ENCODE measurements around the gene CHRNG.

The CHRNG gene

DNA sequence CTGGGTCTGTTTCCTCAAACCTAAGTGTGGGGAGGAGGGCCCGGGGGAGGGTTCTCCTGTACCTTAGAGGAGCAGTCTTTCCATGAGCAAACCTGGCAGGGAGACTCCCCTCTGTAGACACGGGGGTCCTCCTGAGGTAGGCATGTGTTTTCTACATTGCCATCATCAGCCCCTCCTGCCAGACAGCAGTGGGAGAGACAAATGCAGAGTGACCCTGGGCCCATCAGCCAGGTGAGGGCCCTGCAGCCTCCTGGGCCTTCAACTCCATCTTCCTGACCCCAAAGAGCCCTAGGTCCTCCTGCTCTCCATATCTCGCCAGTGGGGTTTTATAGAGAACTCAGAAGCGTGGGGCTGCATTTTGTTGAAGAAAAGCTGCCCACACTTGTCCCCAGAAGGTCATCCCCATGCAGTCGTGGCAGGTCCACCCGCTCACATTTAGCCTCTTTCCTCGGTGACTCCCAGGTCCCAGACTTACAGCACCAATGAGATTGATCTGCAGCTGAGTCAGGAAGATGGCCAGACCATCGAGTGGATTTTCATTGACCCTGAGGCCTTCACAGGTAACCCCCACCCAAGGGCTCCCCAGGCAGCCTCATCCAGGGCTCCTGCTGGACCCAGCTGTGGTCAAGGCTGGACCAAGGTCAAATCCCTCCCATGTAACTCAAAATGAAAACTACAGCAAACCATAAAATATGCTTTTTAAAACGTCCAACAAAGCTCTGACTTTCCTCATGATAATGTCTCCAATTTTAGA lies 2.6 kb downstream of the CHRNG start:
- no peaks in the 10 kb centered on the region for H3K4me1 ChIP-seq (ENCODE audit: low read length)
- no peak overlapping the region for H3K4me3 ChIP-seq (ENCODE audit: low read length)
- H3K36me3 ChIP-seq (replicated peaks; ENCODE audit: low read depth, low read length), result peaks cover 5% of the 10 kb centered on the region
- no peaks in the 10 kb centered on the region for H4K20me1 ChIP-seq (ENCODE audit: insufficient read depth, low read length)
- no peak overlapping the region for H2AFZ ChIP-seq (ENCODE audit: low read depth, low read length)
- H3K9me3 ChIP-seq (ENCODE audit: insufficient read depth, low read length), result no peaks in the 10 kb centered on the region
- H3K4me2 ChIP-seq (ENCODE audit: low read length), result no peak overlapping the region
- TF ChIP-seq, protein P1, sequence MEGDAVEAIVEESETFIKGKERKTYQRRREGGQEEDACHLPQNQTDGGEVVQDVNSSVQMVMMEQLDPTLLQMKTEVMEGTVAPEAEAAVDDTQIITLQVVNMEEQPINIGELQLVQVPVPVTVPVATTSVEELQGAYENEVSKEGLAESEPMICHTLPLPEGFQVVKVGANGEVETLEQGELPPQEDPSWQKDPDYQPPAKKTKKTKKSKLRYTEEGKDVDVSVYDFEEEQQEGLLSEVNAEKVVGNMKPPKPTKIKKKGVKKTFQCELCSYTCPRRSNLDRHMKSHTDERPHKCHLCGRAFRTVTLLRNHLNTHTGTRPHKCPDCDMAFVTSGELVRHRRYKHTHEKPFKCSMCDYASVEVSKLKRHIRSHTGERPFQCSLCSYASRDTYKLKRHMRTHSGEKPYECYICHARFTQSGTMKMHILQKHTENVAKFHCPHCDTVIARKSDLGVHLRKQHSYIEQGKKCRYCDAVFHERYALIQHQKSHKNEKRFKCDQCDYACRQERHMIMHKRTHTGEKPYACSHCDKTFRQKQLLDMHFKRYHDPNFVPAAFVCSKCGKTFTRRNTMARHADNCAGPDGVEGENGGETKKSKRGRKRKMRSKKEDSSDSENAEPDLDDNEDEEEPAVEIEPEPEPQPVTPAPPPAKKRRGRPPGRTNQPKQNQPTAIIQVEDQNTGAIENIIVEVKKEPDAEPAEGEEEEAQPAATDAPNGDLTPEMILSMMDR (IDR thresholded peaks at IDR 0.05; ENCODE audit: low read depth, low read length), result no peak
- TF ChIP-seq EZH2phosphoT487 (IDR thresholded peaks at IDR 0.05; ENCODE audit: low read depth), result no peak
- 0 out of 2 replicates have a peak, but pooled peaks cover 7% of the 10 kb centered on the region for H3K79me2 ChIP-seq (ENCODE audit: low read length)
- no peak overlapping the region for H3K9ac ChIP-seq (ENCODE audit: low read length)
- H3K27ac ChIP-seq (ENCODE audit: low read length), result no peak overlapping the region
- H3K27me3 ChIP-seq (ENCODE audit: low read depth, low read length), result no peaks in the 10 kb centered on the region

DNA sequence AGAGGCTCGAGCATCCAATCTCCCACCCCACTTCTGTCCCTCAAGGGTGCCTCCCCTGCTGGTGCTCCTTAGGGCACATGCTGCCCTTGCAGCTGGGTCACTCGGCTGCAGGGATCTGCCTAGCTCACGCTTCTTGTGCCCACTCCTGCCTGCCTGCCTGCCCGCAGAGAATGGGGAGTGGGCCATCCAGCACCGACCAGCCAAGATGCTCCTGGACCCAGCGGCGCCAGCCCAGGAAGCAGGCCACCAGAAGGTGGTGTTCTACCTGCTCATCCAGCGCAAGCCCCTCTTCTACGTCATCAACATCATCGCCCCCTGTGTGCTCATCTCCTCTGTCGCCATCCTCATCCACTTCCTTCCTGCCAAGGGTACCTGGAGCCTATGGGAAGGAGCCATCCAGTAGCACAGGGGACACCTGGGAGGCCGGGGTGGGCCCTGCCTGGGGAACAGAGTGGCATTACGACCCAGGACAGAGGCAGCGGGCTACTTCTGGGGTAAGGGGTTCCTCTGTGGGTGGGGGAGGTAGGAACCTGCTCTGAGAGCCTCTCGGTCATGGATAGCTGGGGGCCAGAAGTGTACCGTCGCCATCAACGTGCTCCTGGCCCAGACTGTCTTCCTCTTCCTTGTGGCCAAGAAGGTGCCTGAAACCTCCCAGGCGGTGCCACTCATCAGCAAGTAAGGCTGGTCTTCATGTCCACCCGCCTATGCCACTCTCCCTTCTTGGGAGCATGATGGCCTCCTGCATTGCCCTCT lies 3.4 kb downstream of the CHRNG start:
- Histone ChIP-seq H3K27me3 (ENCODE audit: low read depth, low read length) (no peaks in the 10 kb centered on the region), H4K20me1 (ENCODE audit: insufficient read depth, low read length) (no peaks in the 10 kb centered on the region), H3K4me3 (ENCODE audit: low read length) (no peak overlapping the region), H3K79me2 (ENCODE audit: low read length) (peaks cover 13% of the 10 kb centered on the region; the same call in 1 of the 2 replicates), H3K4me2 (ENCODE audit: low read length) (no peak overlapping the region), H2AFZ (ENCODE audit: low read depth, low read length) (no peak overlapping the region), H3K9me3 (ENCODE audit: insufficient read depth, low read length) (no peaks in the 10 kb centered on the region), H3K4me1 (ENCODE audit: low read length) (no peaks in the 10 kb centered on the region), H3K27ac (ENCODE audit: low read length) (no peak overlapping the region), H3K9ac (ENCODE audit: low read length) (no peak overlapping the region), H3K36me3 (replicated peaks; ENCODE audit: low read depth, low read length) (peaks cover 10% of the 10 kb centered on the region)
- no peak for TF ChIP-seq EZH2phosphoT487 (IDR thresholded peaks at IDR 0.05; ENCODE audit: low read depth)
- TF ChIP-seq, protein P1 (IDR thresholded peaks at IDR 0.05; ENCODE audit: low read depth, low read length), result no peak

DNA sequence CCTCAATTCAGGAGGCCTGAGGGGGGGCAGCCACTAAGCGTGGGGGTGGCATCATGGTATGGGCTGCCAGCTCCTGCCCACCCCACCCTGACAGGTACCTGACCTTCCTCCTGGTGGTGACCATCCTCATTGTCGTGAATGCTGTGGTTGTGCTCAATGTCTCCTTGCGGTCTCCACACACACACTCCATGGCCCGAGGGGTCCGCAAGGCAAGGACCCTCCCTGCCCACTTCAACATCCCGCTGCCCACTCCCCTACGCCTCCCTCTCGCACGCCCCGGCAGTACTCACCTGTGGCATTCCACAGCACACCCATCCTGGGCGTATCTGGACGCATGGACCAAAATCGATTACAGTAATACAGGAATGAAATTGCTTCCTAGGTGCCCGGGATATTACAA lies 4.0 kb downstream of the CHRNG start:
- Histone ChIP-seq H3K27me3 (ENCODE audit: low read depth, low read length) (no peaks in the 10 kb centered on the region), H3K4me3 (ENCODE audit: low read length) (no peak overlapping the region), H3K9me3 (ENCODE audit: insufficient read depth, low read length) (no peaks in the 10 kb centered on the region), H3K4me2 (ENCODE audit: low read length) (no peak overlapping the region), H3K4me1 (ENCODE audit: low read length) (no peaks in the 10 kb centered on the region), H3K79me2 (ENCODE audit: low read length) (peaks cover 17% of the 10 kb centered on the region), H4K20me1 (ENCODE audit: insufficient read depth, low read length) (no peaks in the 10 kb centered on the region), H3K36me3 (replicated peaks; ENCODE audit: low read depth, low read length) (peaks cover 10% of the 10 kb centered on the region), H2AFZ (ENCODE audit: low read depth, low read length) (no peak overlapping the region), H3K27ac (ENCODE audit: low read length) (no peak overlapping the region), H3K9ac (ENCODE audit: low read length) (no peak overlapping the region)
- TF ChIP-seq EZH2phosphoT487 (IDR thresholded peaks at IDR 0.05; ENCODE audit: low read depth), result no peak
- TF ChIP-seq, protein P1 (IDR thresholded peaks at IDR 0.05; ENCODE audit: low read depth, low read length), result no peak

DNA sequence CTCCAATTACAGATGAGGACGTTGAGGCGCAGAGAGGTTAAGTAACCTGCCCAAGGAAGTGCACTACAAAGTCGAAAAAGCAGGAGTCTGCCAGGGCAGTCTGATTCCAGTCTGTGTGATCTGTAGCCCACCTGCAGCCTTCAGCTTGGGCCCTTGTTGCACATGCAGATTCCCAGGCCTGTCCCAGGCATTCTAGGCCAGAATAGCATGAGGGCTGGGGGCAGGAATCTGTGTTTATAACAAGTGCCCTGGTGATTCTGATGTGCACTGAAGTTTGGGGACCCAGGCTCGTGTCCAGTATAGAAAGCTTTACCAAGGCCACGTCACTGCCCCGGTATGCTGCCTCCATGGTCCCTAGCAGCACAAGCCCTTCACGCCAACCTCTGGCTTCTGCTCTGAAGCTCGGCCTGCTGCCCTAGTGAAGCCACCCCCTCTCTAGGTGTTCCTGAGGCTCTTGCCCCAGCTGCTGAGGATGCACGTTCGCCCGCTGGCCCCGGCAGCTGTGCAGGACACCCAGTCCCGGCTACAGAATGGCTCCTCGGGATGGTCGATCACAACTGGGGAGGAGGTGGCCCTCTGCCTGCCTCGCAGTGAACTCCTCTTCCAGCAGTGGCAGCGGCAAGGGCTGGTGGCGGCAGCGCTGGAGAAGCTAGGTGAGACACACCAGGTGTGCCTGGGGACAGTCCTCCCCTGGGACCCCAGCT lies 4.6 kb downstream of the CHRNG start:
- no peaks in the 10 kb centered on the region for H3K9me3 ChIP-seq (ENCODE audit: insufficient read depth, low read length)
- no peak for TF ChIP-seq EZH2phosphoT487 (IDR thresholded peaks at IDR 0.05; ENCODE audit: low read depth)
- TF ChIP-seq, protein P1 (IDR thresholded peaks at IDR 0.05; ENCODE audit: low read depth, low read length), result no peak
- no peak overlapping the region for H3K9ac ChIP-seq (ENCODE audit: low read length)
- H3K36me3 ChIP-seq (replicated peaks; ENCODE audit: low read depth, low read length), result peaks cover 10% of the 10 kb centered on the region
- no peaks in the 10 kb centered on the region for H3K4me1 ChIP-seq (ENCODE audit: low read length)
- no peak overlapping the region for H3K27ac ChIP-seq (ENCODE audit: low read length)
- no peaks in the 10 kb centered on the region for H3K27me3 ChIP-seq (ENCODE audit: low read depth, low read length)
- no peak overlapping the region for H3K4me2 ChIP-seq (ENCODE audit: low read length)
- no peak overlapping the region for H3K4me3 ChIP-seq (ENCODE audit: low read length)
- H2AFZ ChIP-seq (ENCODE audit: low read depth, low read length), result no peak overlapping the region
- H4K20me1 ChIP-seq (ENCODE audit: insufficient read depth, low read length), result no peaks in the 10 kb centered on the region
- peaks cover 22% of the 10 kb centered on the region for H3K79me2 ChIP-seq (ENCODE audit: low read length)

All from OCI-LY3 (cell line).